Neutrophil (primary cell): ENCODE measurements around the gene PRKCE.

Experiments
- H3K27ac ChIP-seq: fragments of 200-600 bp; sonication (generic); 2 replicates; pipeline ENCODE4 v1.5.1; 2016; ENCODE audit warnings: mild to moderate bottlenecking, moderate library complexity
- H3K27me3 ChIP-seq: fragments of 200-600 bp; sonication (generic); 2 replicates; pipeline ENCODE4 v1.6.0; 2016; ENCODE audit warnings: mild to moderate bottlenecking
- H3K36me3 ChIP-seq: fragments of 200-600 bp; sonication (generic); 2 replicates; pipeline ENCODE4 v1.5.1; 2017
- H3K4me1 ChIP-seq, 2 experiments: fragments of 200-600 bp in 1 of 2; sonication (generic) in 1 of 2; 1 replicate in 1 of 2; 2 replicates in 1 of 2; pipeline versions ENCODE4 v1.5.1 to v1.6.1; 2013 to 2016; ENCODE audit warnings: low read depth in 1 of 2, low read length in 1 of 2, mild to moderate bottlenecking in 1 of 2, moderate library complexity in 1 of 2; ENCODE audit not compliant: control insufficient read depth in 1 of 2, insufficient read depth in 1 of 2
- H3K4me3 ChIP-seq, 2 experiments: fragments of 200-600 bp in 1 of 2; sonication (generic) in 1 of 2; 1 replicate in 1 of 2; 2 replicates in 1 of 2; pipeline ENCODE4 v1.5.1; 2013 to 2016; ENCODE audit warnings: low read depth in 1 of 2, low read length in 1 of 2, mild to moderate bottlenecking in 1 of 2, moderate library complexity in 1 of 2
- H3K9me3 ChIP-seq: fragments of 200-600 bp; sonication (generic); 2 replicates; pipeline ENCODE4 v1.5.1; 2016
- CTCF ChIP-seq: fragments of 200-600 bp; sonication (generic); IDR thresholded peaks from 2 replicates; pipeline ENCODE4 v1.5.1; 2016; ENCODE audit warnings: antibody characterized with exemption

The PRKCE gene

GRCh38 chr2:45754131-45755010 is 102.9 kb downstream of the PRKCE start:
- TF ChIP-seq CTCF, result no peak

GRCh38 chr2:45755585-45756335 is 104.3 kb downstream of the PRKCE start:
- no peaks in the 10 kb centered on the region for H3K27me3 ChIP-seq
- no peak overlapping the region for H3K4me3 ChIP-seq
- TF ChIP-seq CTCF, result no peak
- no peaks in the 10 kb centered on the region for H3K4me1 ChIP-seq
- no peaks in the 10 kb centered on the region for H3K9me3 ChIP-seq
- H3K36me3 ChIP-seq, result no peaks in the 10 kb centered on the region
- no peak overlapping the region for H3K27ac ChIP-seq

More at GRCh38 chr2:45754131-45755010, 102.9 kb downstream of the PRKCE start:
- Histone ChIP-seq H3K27ac (no peak overlapping the region), H3K4me1 (no peaks in the 10 kb centered on the region), H3K27me3 (no peaks in the 10 kb centered on the region), H3K4me3 (no peak overlapping the region), H3K36me3 (no peaks in the 10 kb centered on the region), H3K9me3 (no peaks in the 10 kb centered on the region)

GRCh38 chr2:45758018-45758417 is 106.5 kb downstream of the PRKCE start:
- H3K4me1 ChIP-seq, result no peaks in the 10 kb centered on the region
- no peaks in the 10 kb centered on the region for H3K36me3 ChIP-seq
- no peak for TF ChIP-seq CTCF
- H3K4me3 ChIP-seq, result no peak overlapping the region
- no peak overlapping the region for H3K27ac ChIP-seq
- H3K9me3 ChIP-seq, result no peaks in the 10 kb centered on the region
- H3K27me3 ChIP-seq, result no peaks in the 10 kb centered on the region

GRCh38 chr2:45759310-45759851 is 107.9 kb downstream of the PRKCE start:
- Histone ChIP-seq H3K9me3 (no peaks in the 10 kb centered on the region), H3K27me3 (no peaks in the 10 kb centered on the region), H3K36me3 (no peaks in the 10 kb centered on the region), H3K4me1 (no peaks in the 10 kb centered on the region), H3K4me3 (no peak overlapping the region), H3K27ac (no peak overlapping the region)
- TF ChIP-seq CTCF, result no peak

- no peaks in the 10 kb centered on the region for H3K9me3 ChIP-seq
- no peak overlapping the region for H3K27ac ChIP-seq
- no peaks in the 10 kb centered on the region for H3K27me3 ChIP-seq
- H3K36me3 ChIP-seq, result no peaks in the 10 kb centered on the region
- H3K4me1 ChIP-seq, result peaks cover 14 to 20% of the 10 kb centered on the region in 2 experiments
- H3K4me3 ChIP-seq, result no peak overlapping the region
- no peak for TF ChIP-seq CTCF
Observed at GRCh38 chr2:45761635-45762034, 110.2 kb downstream of the PRKCE start.
